ENCODE results near the gene DPP10.

The DPP10 gene

DNA sequence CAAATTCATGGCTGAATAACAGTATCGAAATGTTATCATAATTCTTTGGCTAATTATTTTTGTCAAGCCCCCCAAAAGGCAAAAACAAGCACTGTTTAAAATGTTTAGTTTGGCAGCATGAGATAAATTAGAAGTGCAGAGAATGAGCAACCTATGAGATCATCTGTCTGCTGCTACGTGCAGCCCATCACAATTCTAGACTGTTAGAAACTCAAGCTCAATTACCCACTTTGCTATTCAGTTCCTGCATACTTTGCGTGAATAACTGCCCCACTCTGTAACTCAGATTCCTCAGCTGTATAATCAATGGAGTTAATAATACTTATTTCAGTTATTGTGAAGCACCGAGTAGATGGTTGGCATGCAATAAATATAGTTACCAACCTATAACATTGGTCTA lies 1181.9 kb downstream of the DPP10 start:
- no peak overlapping the region for H4K5ac ChIP-seq (ENCODE audit: low read length)
- no peak overlapping the region for H3K56ac ChIP-seq (ENCODE audit: low read length)
- no peak overlapping the region for H2AK5ac ChIP-seq (ENCODE audit: low read length)
- DNase-seq = no peak
- no peak overlapping the region for H3K4me3 ChIP-seq (ENCODE audit: low read length)
- H3K27me3 ChIP-seq (ENCODE audit: insufficient read depth, low read length, poor library complexity) = no peaks in the 10 kb centered on the region
- no peaks in the 10 kb centered on the region for H3K4me1 ChIP-seq (ENCODE audit: control insufficient read depth, low read depth, low read length)
- no peak overlapping the region for H2BK5ac ChIP-seq (ENCODE audit: low read length)
- no peak overlapping the region for H3K9ac ChIP-seq (ENCODE audit: low read length)
- no peak overlapping the region for H3K27ac ChIP-seq (ENCODE audit: low read depth, low read length)
- no CpG with 5 or more reads among the region's 4 CpGs for WGBS (ENCODE audit: extremely low coverage, insufficient coverage, low lambda C conversion rate)
- no peak overlapping the region for H3K4ac ChIP-seq (ENCODE audit: low read depth, low read length)
- no peaks in the 10 kb centered on the region for H3K79me1 ChIP-seq (ENCODE audit: low read length)
- no peak overlapping the region for H4K8ac ChIP-seq (ENCODE audit: low read depth, low read length)
- H3K18ac ChIP-seq (ENCODE audit: low read length) = no peak overlapping the region
- H2BK120ac ChIP-seq (ENCODE audit: low read depth, low read length) = no peak overlapping the region
- no peak overlapping the region for H3K23ac ChIP-seq (ENCODE audit: low read length)
- H2BK15ac ChIP-seq (replicated peaks; ENCODE audit: low read depth) = no peak overlapping the region
- no peaks in the 10 kb centered on the region for H3K79me2 ChIP-seq (ENCODE audit: control insufficient read depth, insufficient read depth, low read length)
- no peak overlapping the region for H3K4me2 ChIP-seq (ENCODE audit: low read length)
- no peaks in the 10 kb centered on the region for H3K36me3 ChIP-seq (ENCODE audit: control insufficient read depth, insufficient read depth, low read length)

DNA sequence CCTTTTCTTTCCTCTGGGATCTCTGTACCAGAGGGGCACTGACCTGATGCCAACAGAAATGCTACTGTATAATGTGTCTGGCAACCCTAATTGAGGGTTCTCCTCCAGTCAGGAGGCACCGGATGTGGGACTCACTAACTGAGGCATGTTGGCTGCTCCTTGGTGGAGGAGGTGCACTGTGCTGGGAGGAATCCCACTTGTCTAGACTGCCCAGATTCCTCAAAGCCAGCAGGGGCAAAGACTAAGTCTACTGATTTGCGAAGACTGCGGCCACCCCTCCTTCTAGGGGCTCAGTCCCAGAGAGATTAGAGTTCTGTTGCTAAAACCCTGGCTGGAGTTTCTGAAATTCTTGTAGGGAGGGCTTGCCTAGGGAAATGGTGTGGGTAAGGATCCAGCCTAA lies 1192.1 kb downstream of the DPP10 start:
- no peak overlapping the region for H4K5ac ChIP-seq (ENCODE audit: low read length)
- no peaks in the 10 kb centered on the region for H3K27me3 ChIP-seq (ENCODE audit: insufficient read depth, low read length, poor library complexity)
- no peak overlapping the region for H3K23ac ChIP-seq (ENCODE audit: low read length)
- DNase-seq = peak; percentile 36
- no peak overlapping the region for H3K4ac ChIP-seq (ENCODE audit: low read depth, low read length)
- no peak overlapping the region for H3K9ac ChIP-seq (ENCODE audit: low read length)
- no peak overlapping the region for H2AK5ac ChIP-seq (ENCODE audit: low read length)
- H2BK15ac ChIP-seq (replicated peaks; ENCODE audit: low read depth) = no peak overlapping the region
- H3K56ac ChIP-seq (ENCODE audit: low read length) = no peak overlapping the region
- H3K27ac ChIP-seq (ENCODE audit: low read depth, low read length) = no peak overlapping the region
- no peaks in the 10 kb centered on the region for H3K4me1 ChIP-seq (ENCODE audit: control insufficient read depth, low read depth, low read length)
- no peak overlapping the region for H2BK120ac ChIP-seq (ENCODE audit: low read depth, low read length)
- no peaks in the 10 kb centered on the region for H3K36me3 ChIP-seq (ENCODE audit: control insufficient read depth, insufficient read depth, low read length)
- WGBS (ENCODE audit: extremely low coverage, insufficient coverage, low lambda C conversion rate) = no CpG with 5 or more reads among the region's 3 CpGs
- H3K4me2 ChIP-seq (ENCODE audit: low read length) = no peak overlapping the region
- no peak overlapping the region for H2BK5ac ChIP-seq (ENCODE audit: low read length)
- H3K79me2 ChIP-seq (ENCODE audit: control insufficient read depth, insufficient read depth, low read length) = no peaks in the 10 kb centered on the region
- H3K79me1 ChIP-seq (ENCODE audit: low read length) = no peaks in the 10 kb centered on the region
- H3K4me3 ChIP-seq (ENCODE audit: low read length) = no peak overlapping the region
- H3K18ac ChIP-seq (ENCODE audit: low read length) = no peak overlapping the region
- no peak overlapping the region for H4K8ac ChIP-seq (ENCODE audit: low read depth, low read length)

GRCh38 chr2:115635430-115635829 lies 1193.0 kb downstream of the DPP10 start:
- H3K4me2 ChIP-seq (ENCODE audit: low read length) = no peak overlapping the region
- no peak overlapping the region for H3K4me3 ChIP-seq (ENCODE audit: low read length)
- no peaks in the 10 kb centered on the region for H3K79me1 ChIP-seq (ENCODE audit: low read length)
- no peak overlapping the region for H3K18ac ChIP-seq (ENCODE audit: low read length)
- no peak overlapping the region for H3K23ac ChIP-seq (ENCODE audit: low read length)
- H3K79me2 ChIP-seq (ENCODE audit: control insufficient read depth, insufficient read depth, low read length) = no peaks in the 10 kb centered on the region
- no peak overlapping the region for H4K5ac ChIP-seq (ENCODE audit: low read length)
- no peak overlapping the region for H2BK15ac ChIP-seq (replicated peaks; ENCODE audit: low read depth)
- H3K36me3 ChIP-seq (ENCODE audit: control insufficient read depth, insufficient read depth, low read length) = no peaks in the 10 kb centered on the region
- H3K9ac ChIP-seq (ENCODE audit: low read length) = no peak overlapping the region
- no peaks in the 10 kb centered on the region for H3K27me3 ChIP-seq (ENCODE audit: insufficient read depth, low read length, poor library complexity)
- no peaks in the 10 kb centered on the region for H3K4me1 ChIP-seq (ENCODE audit: control insufficient read depth, low read depth, low read length)
- no peak overlapping the region for H3K4ac ChIP-seq (ENCODE audit: low read depth, low read length)
- no CpG with 5 or more reads among the region's 2 CpGs for WGBS (ENCODE audit: extremely low coverage, insufficient coverage, low lambda C conversion rate)
- H2BK120ac ChIP-seq (ENCODE audit: low read depth, low read length) = no peak overlapping the region
- H3K27ac ChIP-seq (ENCODE audit: low read depth, low read length) = no peak overlapping the region
- no peak overlapping the region for H2BK5ac ChIP-seq (ENCODE audit: low read length)
- no peak overlapping the region for H4K8ac ChIP-seq (ENCODE audit: low read depth, low read length)
- no peak for DNase-seq
- H3K56ac ChIP-seq (ENCODE audit: low read length) = no peak overlapping the region
- H2AK5ac ChIP-seq (ENCODE audit: low read length) = no peak overlapping the region

- Histone ChIP-seq H2BK120ac (ENCODE audit: low read depth, low read length) (no peak overlapping the region), H3K79me2 (ENCODE audit: control insufficient read depth, insufficient read depth, low read length) (no peaks in the 10 kb centered on the region), H3K4me3 (ENCODE audit: low read length) (no peak overlapping the region), H3K4ac (ENCODE audit: low read depth, low read length) (no peak overlapping the region), H3K56ac (ENCODE audit: low read length) (no peak overlapping the region), H4K8ac (ENCODE audit: low read depth, low read length) (no peak overlapping the region), H3K79me1 (ENCODE audit: low read length) (no peaks in the 10 kb centered on the region), H3K4me2 (ENCODE audit: low read length) (no peak overlapping the region), H2BK15ac (replicated peaks; ENCODE audit: low read depth) (no peak overlapping the region), H3K9ac (ENCODE audit: low read length) (no peak overlapping the region), H4K5ac (ENCODE audit: low read length) (no peak overlapping the region), H3K36me3 (ENCODE audit: control insufficient read depth, insufficient read depth, low read length) (no peaks in the 10 kb centered on the region), H3K18ac (ENCODE audit: low read length) (no peak overlapping the region), H3K23ac (ENCODE audit: low read length) (no peak overlapping the region), H3K4me1 (ENCODE audit: control insufficient read depth, low read depth, low read length) (no peaks in the 10 kb centered on the region), H3K27me3 (ENCODE audit: insufficient read depth, low read length, poor library complexity) (no peaks in the 10 kb centered on the region), H3K27ac (ENCODE audit: low read depth, low read length) (no peak overlapping the region), H2BK5ac (ENCODE audit: low read length) (no peak overlapping the region), H2AK5ac (ENCODE audit: low read length) (no peak overlapping the region)
- no peak for DNase-seq
Measured at GRCh38 chr2:115649731-115650130, 1207.3 kb downstream of the DPP10 start.

- peak overlapping the region; percentile 71 for H3K18ac ChIP-seq (ENCODE audit: low read length)
- no peak overlapping the region for H4K5ac ChIP-seq (ENCODE audit: low read length)
- no peak overlapping the region for H3K4me3 ChIP-seq (ENCODE audit: low read length)
- no peak overlapping the region for H2BK15ac ChIP-seq (replicated peaks; ENCODE audit: low read depth)
- no peak overlapping the region for H4K8ac ChIP-seq (ENCODE audit: low read depth, low read length)
- no peak overlapping the region for H2AK5ac ChIP-seq (ENCODE audit: low read length)
- no peak overlapping the region for H3K56ac ChIP-seq (ENCODE audit: low read length)
- no peak overlapping the region for H3K4me2 ChIP-seq (ENCODE audit: low read length)
- H3K27ac ChIP-seq (ENCODE audit: low read depth, low read length) = no peak overlapping the region
- H3K79me2 ChIP-seq (ENCODE audit: control insufficient read depth, insufficient read depth, low read length) = no peaks in the 10 kb centered on the region
- peak; percentile 78 for DNase-seq
- H3K9ac ChIP-seq (ENCODE audit: low read length) = no peak overlapping the region
- no peak overlapping the region for H3K23ac ChIP-seq (ENCODE audit: low read length)
- no CpG with 5 or more reads among the region's 2 CpGs for WGBS (ENCODE audit: extremely low coverage, insufficient coverage, low lambda C conversion rate)
- H3K27me3 ChIP-seq (ENCODE audit: insufficient read depth, low read length, poor library complexity) = no peaks in the 10 kb centered on the region
- no peak overlapping the region for H2BK120ac ChIP-seq (ENCODE audit: low read depth, low read length)
- H3K4me1 ChIP-seq (ENCODE audit: control insufficient read depth, low read depth, low read length) = no peaks in the 10 kb centered on the region
- no peaks in the 10 kb centered on the region for H3K79me1 ChIP-seq (ENCODE audit: low read length)
- H2BK5ac ChIP-seq (ENCODE audit: low read length) = peak overlapping the region; percentile 26
- H3K36me3 ChIP-seq (ENCODE audit: control insufficient read depth, insufficient read depth, low read length) = no peaks in the 10 kb centered on the region
- no peak overlapping the region for H3K4ac ChIP-seq (ENCODE audit: low read depth, low read length)
Measured at GRCh38 chr2:115650827-115651226, 1208.4 kb downstream of the DPP10 start.

DNA sequence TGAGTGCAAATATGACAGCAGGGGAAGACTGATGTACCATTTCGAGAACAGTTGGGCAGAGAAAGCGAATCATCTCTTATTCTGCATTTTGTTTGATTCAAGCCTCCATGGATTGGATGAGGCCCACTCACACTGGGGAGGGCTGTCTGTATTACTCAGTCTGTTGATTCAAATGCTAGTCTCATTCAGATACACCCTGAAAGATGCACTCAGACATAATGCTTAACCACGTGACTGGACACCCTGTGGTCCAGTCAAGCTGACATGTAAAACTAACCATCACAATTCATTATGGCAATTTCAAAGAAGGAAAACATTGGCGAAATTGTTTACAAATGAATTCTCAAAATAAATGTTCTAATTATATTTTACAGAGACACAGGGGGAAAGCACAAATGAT lies 1210.2 kb downstream of the DPP10 start:
- H3K36me3 ChIP-seq (ENCODE audit: control insufficient read depth, insufficient read depth, low read length) = no peaks in the 10 kb centered on the region
- no peak overlapping the region for H4K5ac ChIP-seq (ENCODE audit: low read length)
- H2BK15ac ChIP-seq (replicated peaks; ENCODE audit: low read depth) = no peak overlapping the region
- no peaks in the 10 kb centered on the region for H3K79me1 ChIP-seq (ENCODE audit: low read length)
- no peak overlapping the region for H2BK5ac ChIP-seq (ENCODE audit: low read length)
- H3K9ac ChIP-seq (ENCODE audit: low read length) = no peak overlapping the region
- no peaks in the 10 kb centered on the region for H3K4me1 ChIP-seq (ENCODE audit: control insufficient read depth, low read depth, low read length)
- no peak overlapping the region for H2BK120ac ChIP-seq (ENCODE audit: low read depth, low read length)
- no peak overlapping the region for H3K4ac ChIP-seq (ENCODE audit: low read depth, low read length)
- WGBS (ENCODE audit: extremely low coverage, insufficient coverage, low lambda C conversion rate) = no CpG with 5 or more reads among the region's 4 CpGs
- no peak overlapping the region for H3K4me3 ChIP-seq (ENCODE audit: low read length)
- H4K8ac ChIP-seq (ENCODE audit: low read depth, low read length) = no peak overlapping the region
- H3K79me2 ChIP-seq (ENCODE audit: control insufficient read depth, insufficient read depth, low read length) = no peaks in the 10 kb centered on the region
- no peak for DNase-seq
- H3K4me2 ChIP-seq (ENCODE audit: low read length) = no peak overlapping the region
- H3K23ac ChIP-seq (ENCODE audit: low read length) = no peak overlapping the region
- H3K56ac ChIP-seq (ENCODE audit: low read length) = no peak overlapping the region
- no peaks in the 10 kb centered on the region for H3K27me3 ChIP-seq (ENCODE audit: insufficient read depth, low read length, poor library complexity)
- H3K27ac ChIP-seq (ENCODE audit: low read depth, low read length) = no peak overlapping the region
- no peak overlapping the region for H3K18ac ChIP-seq (ENCODE audit: low read length)
- H2AK5ac ChIP-seq (ENCODE audit: low read length) = no peak overlapping the region

Data from mesendoderm (in vitro differentiated cells).